Activated T-helper 17 cell treated with anti-CD3 and anti-CD28 coated beads, Interleukin-2, amount 50 U/mL, for 72 hours (primary cell): ENCODE measurements around the gene PDHX. TPM values are rescaled to one million over a fixed set of nuclear protein-coding genes. Genes with fewer than 3 reads are reported as not detected.
"Not testable (repeated sequence)": the region's sequence is repeated elsewhere in the genome, so short reads cannot be mapped to it uniquely, and the experiment has no call there.

Experiments used
- ATAC-seq: fragments of 150-1000 bp; cut with Tn5 transposase; replicated peaks from 2 replicates; pipeline ENCODE4 v1.10.0; 2021; ENCODE audit warnings: mild to moderate bottlenecking, moderate library complexity
- H3K27ac Mint-ChIP-seq: one replicate; pipeline ENCODE4 v1.8.0; 2022; ENCODE audit warnings: mixed read lengths
- H3K27me3 Mint-ChIP-seq: one replicate; pipeline ENCODE4 v1.8.0; 2022; ENCODE audit warnings: mixed read lengths
- H3K36me3 Mint-ChIP-seq: one replicate; pipeline ENCODE4 v1.8.0; 2022; ENCODE audit warnings: low read depth, mild to moderate bottlenecking, mixed read lengths
- H3K4me1 Mint-ChIP-seq: one replicate; pipeline ENCODE4 v1.8.0; 2022; ENCODE audit warnings: mixed read lengths
- H3K4me3 Mint-ChIP-seq: one replicate; pipeline ENCODE4 v1.8.0; 2022; ENCODE audit warnings: mild to moderate bottlenecking, mixed read lengths
- H3K9me3 Mint-ChIP-seq: one replicate; pipeline ENCODE4 v1.8.0; 2022; ENCODE audit warnings: mixed read lengths
- total RNA-seq, 2 donors: library from RNA; stranded (reverse); gene quantifications; one replicate each; pipeline ENCODE4 v1.2.3, GENCODE V29; 2022

PDHX gene
- total RNA-seq, 2 donors from 2014 or later = 23.9 to 28.2 TPM

- ATAC-seq = no peak
- H3K36me3 Mint-ChIP-seq = no peaks in the 10 kb centered on the region
- H3K27me3 Mint-ChIP-seq = no peaks in the 10 kb centered on the region
- no peaks in the 10 kb centered on the region for H3K4me1 Mint-ChIP-seq
- H3K9me3 Mint-ChIP-seq = peaks cover 9% of the 10 kb centered on the region
- no peak overlapping the region for H3K27ac Mint-ChIP-seq
- H3K4me3 Mint-ChIP-seq = no peak overlapping the region
These were observed 105.2 kb downstream of the PDHX start for GRCh38 chr11:35021589-35021988.

- not testable (repeated sequence) for H3K9me3 Mint-ChIP-seq, H3K27me3 Mint-ChIP-seq, H3K36me3 Mint-ChIP-seq, H3K4me3 Mint-ChIP-seq, H3K27ac Mint-ChIP-seq, H3K4me1 Mint-ChIP-seq, ATAC-seq
These were observed 107.5 kb downstream of the PDHX start for GRCh38 chr11:35023940-35024339.

- not testable (repeated sequence) for H3K27ac Mint-ChIP-seq, H3K4me3 Mint-ChIP-seq, H3K36me3 Mint-ChIP-seq, ATAC-seq, H3K9me3 Mint-ChIP-seq, H3K27me3 Mint-ChIP-seq
- H3K4me1 Mint-ChIP-seq = peaks cover 23% of the 10 kb centered on the region
These were observed 111.6 kb downstream of the PDHX start for GRCh38 chr11:35028007-35028406.

- Mint-ChIP-seq H3K4me1 (peaks cover 36% of the 10 kb centered on the region), H3K36me3 (no peaks in the 10 kb centered on the region), H3K27ac (peak overlapping the region; percentile 85), H3K4me3 (peak overlapping the region; percentile 67), H3K27me3 (no peaks in the 10 kb centered on the region), H3K9me3 (peaks cover 5% of the 10 kb centered on the region)
- peak; percentile 87 for ATAC-seq
These were observed 113.7 kb downstream of the PDHX start for GRCh38 chr11:35029979-35030682.

- no peaks in the 10 kb centered on the region for H3K36me3 Mint-ChIP-seq
- peaks cover 42% of the 10 kb centered on the region for H3K4me1 Mint-ChIP-seq
- H3K9me3 Mint-ChIP-seq = peaks cover 5% of the 10 kb centered on the region
- H3K27ac Mint-ChIP-seq = peak overlapping the region; percentile 85
- peak; percentile 86 for ATAC-seq
- peak overlapping the region; percentile 67 for H3K4me3 Mint-ChIP-seq
- no peaks in the 10 kb centered on the region for H3K27me3 Mint-ChIP-seq
These were observed 114.3 kb downstream of the PDHX start for GRCh38 chr11:35030716-35031213.

- Mint-ChIP-seq H3K27ac (peak overlapping the region; percentile 85), H3K4me3 (peak overlapping the region; percentile 67), H3K4me1 (peaks cover 44% of the 10 kb centered on the region), H3K27me3 (no peaks in the 10 kb centered on the region), H3K36me3 (no peaks in the 10 kb centered on the region), H3K9me3 (peaks cover 5% of the 10 kb centered on the region)
- ATAC-seq = no peak
These were observed 114.9 kb downstream of the PDHX start for GRCh38 chr11:35031346-35031745.

- no peaks in the 10 kb centered on the region for H3K27me3 Mint-ChIP-seq
- H3K4me3 Mint-ChIP-seq = no peak overlapping the region
- no peak for ATAC-seq
- peaks cover 5% of the 10 kb centered on the region for H3K9me3 Mint-ChIP-seq
- H3K36me3 Mint-ChIP-seq = no peaks in the 10 kb centered on the region
- peaks cover 49% of the 10 kb centered on the region for H3K4me1 Mint-ChIP-seq
- peak overlapping the region; percentile 7 for H3K27ac Mint-ChIP-seq
These were observed 115.4 kb downstream of the PDHX start for GRCh38 chr11:35031867-35032266.

GRCh38 chr11:35033011-35033410 lies 116.6 kb downstream of the PDHX start:
- ATAC-seq = no peak
- peak overlapping the region; percentile 51 for H3K4me3 Mint-ChIP-seq

GRCh38 chr11:35034401-35034800 lies 118.0 kb downstream of the PDHX start:
- Mint-ChIP-seq H3K4me3 (no peak overlapping the region), H3K4me1 (peaks cover 63% of the 10 kb centered on the region), H3K36me3 (no peaks in the 10 kb centered on the region), H3K9me3 (peaks cover 5% of the 10 kb centered on the region), H3K27me3 (no peaks in the 10 kb centered on the region), H3K27ac (no peak overlapping the region)
- no peak for ATAC-seq

More at GRCh38 chr11:35033011-35033410, 116.6 kb downstream of the PDHX start:
- Mint-ChIP-seq H3K27ac (peak overlapping the region; percentile 79), H3K27me3 (no peaks in the 10 kb centered on the region), H3K36me3 (no peaks in the 10 kb centered on the region), H3K9me3 (peaks cover 5% of the 10 kb centered on the region), H3K4me1 (peaks cover 57% of the 10 kb centered on the region)

- H3K27me3 Mint-ChIP-seq = no peaks in the 10 kb centered on the region
- H3K9me3 Mint-ChIP-seq = peaks cover 5% of the 10 kb centered on the region
- H3K4me1 Mint-ChIP-seq = peaks cover 53% of the 10 kb centered on the region
- H3K36me3 Mint-ChIP-seq = peaks cover 5% of the 10 kb centered on the region
- peak overlapping the region; percentile 71 for H3K27ac Mint-ChIP-seq
- H3K4me3 Mint-ChIP-seq = peak overlapping the region; percentile 43
- no peak for ATAC-seq
These were observed 119.5 kb downstream of the PDHX start for GRCh38 chr11:35035894-35036408.

- H3K9me3 Mint-ChIP-seq = peaks cover 5% of the 10 kb centered on the region
- peak overlapping the region; percentile 71 for H3K27ac Mint-ChIP-seq
- peak; percentile 52 for ATAC-seq
These were observed 120.2 kb downstream of the PDHX start for GRCh38 chr11:35036639-35037038.

GRCh38 chr11:35038211-35038928 lies 122.0 kb downstream of the PDHX start:
- Mint-ChIP-seq H3K4me1 (peaks cover 53% of the 10 kb centered on the region), H3K36me3 (peaks cover 5% of the 10 kb centered on the region), H3K27ac (peak overlapping the region; percentile 88), H3K4me3 (peak overlapping the region; percentile 20), H3K9me3 (peaks cover 2% of the 10 kb centered on the region), H3K27me3 (no peaks in the 10 kb centered on the region)
- ATAC-seq = no peak

More at GRCh38 chr11:35036639-35037038, 120.2 kb downstream of the PDHX start:
- H3K36me3 Mint-ChIP-seq = peaks cover 5% of the 10 kb centered on the region
- no peaks in the 10 kb centered on the region for H3K27me3 Mint-ChIP-seq
- peaks cover 57% of the 10 kb centered on the region for H3K4me1 Mint-ChIP-seq
- H3K4me3 Mint-ChIP-seq = peak overlapping the region; percentile 43

GRCh38 chr11:35039076-35039475 lies 122.7 kb downstream of the PDHX start:
- Mint-ChIP-seq H3K27ac (peak overlapping the region; percentile 88), H3K4me3 (peak overlapping the region; percentile 20), H3K36me3 (peaks cover 5% of the 10 kb centered on the region), H3K4me1 (peaks cover 46% of the 10 kb centered on the region), H3K27me3 (no peaks in the 10 kb centered on the region), H3K9me3 (no peaks in the 10 kb centered on the region)
- ATAC-seq = no peak

- Mint-ChIP-seq H3K36me3 (peaks cover 5% of the 10 kb centered on the region), H3K4me1 (peaks cover 46% of the 10 kb centered on the region), H3K4me3 (peak overlapping the region; percentile 65), H3K27ac (peak overlapping the region; percentile 88), H3K27me3 (no peaks in the 10 kb centered on the region), H3K9me3 (no peaks in the 10 kb centered on the region)
- ATAC-seq = peak; percentile 87
These were observed 124.0 kb downstream of the PDHX start for GRCh38 chr11:35040221-35040942.
